HepG2 (cell line): ENCODE data around the gene CCDC177. TPM values are rescaled to one million over a fixed set of nuclear protein-coding genes. Genes with fewer than 3 reads are reported as not detected.
A peak's percentile ranks its signal among the peaks of the same experiment; 100 is the strongest.

Experiments
- ATAC-seq: fragments of 200-7000 bp; cut with Tn5 transposase; 3 replicates; pipeline ENCODE4 v1.9.1; 2020; ENCODE audit warnings: mild to moderate bottlenecking, moderate library complexity
- BruUV-seq: library from RNA; stranded (reverse); fragments of 400-500 nt; replicated peaks from 2 replicates; lab custom pipeline; 2021; lab: Mats Ljungman, UMichigan
- CTCF ChIA-PET: fragments of 300-600 bp; formaldehyde crosslinking; extraction: SDS; loops from one replicate; lab custom pipeline; 2021; ENCODE audit warnings: low total read pairs, inconsistent platforms, low intra/inter-chr PET ratio; lab: Yijun Ruan, JAX
- POLR2A ChIA-PET: fragments of 350-600 bp; sonication (Branson Sonifier 250); formaldehyde crosslinking; loops from one replicate; lab custom pipeline; 2020; ENCODE audit warnings: antibody characterized with exemption, inconsistent platforms; lab: Yijun Ruan, JAX
- DNase-seq: peaks from one replicate; pipeline ENCODE4 v3.0.0-alpha.2; 2015; ENCODE audit warnings: low spot score
- FAIRE-seq: peaks from 3 replicates; lab custom pipeline; 2011; peaks lifted over from hg19 to GRCh38; lab: Jason Lieb, UNC
- H2AFZ ChIP-seq: one replicate; pipeline ENCODE4 v1.6.1; 2011; ENCODE audit warnings: low read length, inconsistent platforms
- H3K27ac ChIP-seq: fragments of 300-600 bp; 3 replicates; pipeline ENCODE4 v1.8.0; 2011; ENCODE audit warnings: mixed run types, mild to moderate bottlenecking, mixed read lengths, low read length, inconsistent platforms; ENCODE audit not compliant: insufficient read depth; ENCODE audit errors: extremely low read length
- H3K27me3 ChIP-seq, 2 experiments: fragments of 200-600 bp in 1 of 2; 2 replicates in 1 of 2; 3 replicates in 1 of 2; pipeline versions ENCODE4 v1.6.0 to v1.8.0; 2011; ENCODE audit warnings: low read length in 2 of 2, mild to moderate bottlenecking in 2 of 2, moderate library complexity in 2 of 2, inconsistent platforms in 1 of 2; ENCODE audit not compliant: insufficient read depth in 2 of 2, control insufficient read depth in 1 of 2
- H3K36me3 ChIP-seq, 2 experiments: fragments of 200-600 bp in 1 of 2; replicated peaks in 1 of 2; 2 replicates in 1 of 2; 3 replicates in 1 of 2; pipeline versions ENCODE4 v1.5.1 to v1.8.0; 2011; ENCODE audit warnings: low read length in 2 of 2, inconsistent platforms in 1 of 2; ENCODE audit not compliant: insufficient read depth in 2 of 2, control insufficient read depth in 1 of 2
- H3K4me1 ChIP-seq: 2 replicates; pipeline ENCODE4 v1.5.1; 2012; ENCODE audit warnings: low read length, inconsistent platforms; ENCODE audit not compliant: insufficient read depth
- H3K4me2 ChIP-seq: 2 replicates; pipeline ENCODE4 v1.6.0; 2011; ENCODE audit warnings: low read depth, low read length, inconsistent platforms
- H3K4me3 ChIP-seq, 3 experiments: fragments of 200-600 bp in 1 of 3; sonication (generic), shearing (Covaris generic) in 1 of 3; replicated peaks in 1 of 3; 2 replicates each; pipeline ENCODE4 v1.5.1; 2011 to 2016; ENCODE audit warnings: low read length in 3 of 3, inconsistent platforms in 2 of 3, low read depth in 2 of 3, mild to moderate bottlenecking in 2 of 3, control low read depth in 1 of 3, mixed read lengths in 1 of 3; ENCODE audit not compliant: insufficient read depth in 1 of 3
- H3K79me2 ChIP-seq: one replicate; pipeline ENCODE4 v1.6.1; 2011; ENCODE audit warnings: low read length, inconsistent platforms; ENCODE audit not compliant: insufficient read depth
- H3K9ac ChIP-seq: 2 replicates; pipeline ENCODE4 v1.6.0; 2011; ENCODE audit warnings: mild to moderate bottlenecking, low read depth, low read length, inconsistent platforms; ENCODE audit not compliant: insufficient read depth
- H3K9me3 ChIP-seq: 2 replicates; pipeline ENCODE4 v1.5.1; 2012; ENCODE audit warnings: mild to moderate bottlenecking, low read length
- H4K20me1 ChIP-seq: 2 replicates; pipeline ENCODE4 v1.6.0; 2011; ENCODE audit warnings: inconsistent platforms, mild to moderate bottlenecking, low read length, moderate library complexity; ENCODE audit not compliant: insufficient read depth
- ATF3 ChIP-seq: sonication (generic); formaldehyde crosslinking; IDR thresholded peaks from 2 replicates; pipeline ENCODE4 v1.4.0; 2020; ENCODE audit warnings: missing genetic modification reagents
- ATF4 ChIP-seq, 2 experiments: fragments of 450-650 bp in 1 of 2; sonication (generic) in 1 of 2; formaldehyde crosslinking; IDR thresholded peaks; 2 replicates each; pipeline versions ENCODE4 v1.5.0 to v1.8.0; 2020 to 2022; ENCODE audit warnings: mild to moderate bottlenecking in 1 of 2, missing genetic modification reagents in 1 of 2
- CEBPB ChIP-seq: IDR thresholded peaks from 2 replicates; pipeline ENCODE4 v1.6.1; 2011; ENCODE audit warnings: low read depth, low read length, improper control_type of control experiment, borderline replicate concordance
- CEBPG ChIP-seq: IDR thresholded peaks from 2 replicates; pipeline ENCODE4 v1.6.1; 2016
- FOSL2 ChIP-seq: sonication (generic); formaldehyde crosslinking; IDR thresholded peaks from 2 replicates; pipeline ENCODE4 v1.4.0; 2020; ENCODE audit warnings: missing genetic modification reagents
- JUND ChIP-seq: sonication (generic); formaldehyde crosslinking; IDR thresholded peaks from 2 replicates; pipeline ENCODE4 v1.8.0; 2022; ENCODE audit warnings: mild to moderate bottlenecking, missing genetic modification reagents
- LCORL ChIP-seq, 2 experiments: fragments of 450-650 bp in 1 of 2; sonication (generic) in 1 of 2; formaldehyde crosslinking in 1 of 2; IDR thresholded peaks; 2 replicates each; pipeline versions ENCODE4 v1.5.0 to v1.6.1; 2017 to 2020; ENCODE audit warnings: antibody characterized with exemption in 1 of 2, missing genetic modification reagents in 1 of 2
- NCOR1 ChIP-seq: fragments of 200-600 bp; sonication (generic); IDR thresholded peaks from 2 replicates; pipeline ENCODE4 v1.7.0; 2017; ENCODE audit warnings: antibody characterized with exemption, low read length, borderline replicate concordance
- PTBP1 ChIP-seq: fragments of 200-400 bp; formaldehyde crosslinking; IDR thresholded peaks from 2 replicates; pipeline ENCODE4 v1.6.1; 2018; ENCODE audit warnings: low read length, low read depth; ENCODE audit not compliant: poor library complexity, severe bottlenecking
- RFX1 ChIP-seq: fragments of 450-650 bp; IDR thresholded peaks from 2 replicates; pipeline ENCODE4 v1.6.1; 2017
- RFX3 ChIP-seq: IDR thresholded peaks from 2 replicates; pipeline ENCODE4 v1.6.1; 2016; ENCODE audit warnings: missing biosample characterization, missing genetic modification reagents
- SAFB2 ChIP-seq: sonication (generic); formaldehyde crosslinking; IDR thresholded peaks from 2 replicates; pipeline ENCODE4 v1.5.1; 2020; ENCODE audit warnings: missing genetic modification reagents, low read depth, mild to moderate bottlenecking, borderline replicate concordance
- SETDB1 ChIP-seq: sonication (generic); formaldehyde crosslinking; IDR thresholded peaks from 2 replicates; pipeline ENCODE4 v1.5.1; 2020; ENCODE audit warnings: missing genetic modification reagents, mild to moderate bottlenecking, borderline replicate concordance
- SKI ChIP-seq: fragments of 450-650 bp; IDR thresholded peaks from one replicate; pipeline ENCODE4 v1.6.1; 2018; ENCODE audit warnings: mild to moderate bottlenecking; ENCODE audit not compliant: partially characterized antibody
- TOPORS ChIP-seq: sonication (generic); formaldehyde crosslinking; IDR thresholded peaks from 2 replicates; pipeline ENCODE4 v1.8.0; 2023; ENCODE audit warnings: mild to moderate bottlenecking, missing genetic modification reagents
- ZNF12 ChIP-seq: sonication (generic); formaldehyde crosslinking; IDR thresholded peaks from 2 replicates; pipeline ENCODE4 v1.5.0; 2020; ENCODE audit warnings: missing genetic modification reagents
- ZNF121 ChIP-seq: sonication (generic); formaldehyde crosslinking; IDR thresholded peaks from 2 replicates; pipeline ENCODE4 v1.5.0; 2020; ENCODE audit warnings: mild to moderate bottlenecking, missing genetic modification reagents
- ZNF792 ChIP-seq: IDR thresholded peaks from 2 replicates; pipeline ENCODE4 v1.6.1; 2016
- WGBS: methylation state at CpG from one replicate; pipeline ENCODE4 v1.1.6; 2017; ENCODE audit warnings: low lambda C conversion rate; 5-methylcytosine and 5-hydroxymethylcytosine counted together
- in situ Hi-C: cut with HindIII; loops from 2 replicates; pipeline ENCODE4 v1.10.0; 2017; ENCODE audit warnings: low pct_unique_long_range_greater_than_20kb; ENCODE audit not compliant: extremely low pct_ligation_motif_present
- intact Hi-C: fragments of 100-400 bp; cut with micrococcal nuclease; formaldehyde crosslinking; loops from one replicate; pipeline ENCODE4 v1.10.0; 2022; ENCODE audit not compliant: unreplicated experiment
- polyA plus RNA-seq, 8 experiments: library from polyadenylated mRNA; depleted of rRNA in 3 of 8; stranded (reverse) in 7 of 8; unstranded in 1 of 8; fragments of >200 nt; fragmentation: Illumina TruSeq in 4 of 8; extraction: Trizol in 4 of 8; gene quantifications; 2 replicates each; pipeline versions ENCODE4 v1.2.1 to v1.2.3, GENCODE V29; 2011 to 2016; ENCODE audit warnings: low read depth in 4 of 8, missing spikeins in 1 of 8, mixed read lengths in 1 of 8; ENCODE audit not compliant: insufficient read depth in 1 of 8
- total RNA-seq, 5 experiments: library from RNA; depleted of rRNA; stranded (reverse); fragments of >200 nt; fragmentation: Illumina TruSeq; extraction: Trizol; gene quantifications; 2 replicates each; pipeline ENCODE4 v1.2.3, GENCODE V29; 2016; ENCODE audit warnings: low read depth in 1 of 5
- TF ChIP-seq, protein P1 (sequence below): sonication (generic); formaldehyde crosslinking; IDR thresholded peaks from 2 replicates; pipeline ENCODE4 v1.5.1; 2020; ENCODE audit warnings: mild to moderate bottlenecking, missing genetic modification reagents, borderline replicate concordance
- TF ChIP-seq, protein P2 (sequence below): IDR thresholded peaks from 2 replicates; pipeline ENCODE4 v1.6.1; 2016; ENCODE audit warnings: mild to moderate bottlenecking, missing biosample characterization, missing genetic modification reagents

CCDC177 gene
- total and polyA plus RNA-seq, 2 of the 13 experiments (the other 11 are each of a cell fraction or from before 2014, with no cell fraction given), result not detected

GRCh38 chr14:69543341-69544115, 31.1 kb downstream of the CCDC177 start:
- intact Hi-C loops, result no loop called here
- no peak overlapping the region for H3K27ac ChIP-seq
- no peaks in the 10 kb centered on the region for H4K20me1 ChIP-seq
- in situ Hi-C loops, result no loop called here
- ATAC-seq (peak; percentile 59), FAIRE-seq (no peak), DNase-seq (no peak)
- POLR2A ChIA-PET, result no interaction called here
- no peak overlapping the region for H3K4me2 ChIP-seq
- H2AFZ ChIP-seq, result peak overlapping the region; percentile 23
- WGBS, result 4% methylated on average over 11 of the region's 12 CpGs
- H3K4me1 ChIP-seq, result no peaks in the 10 kb centered on the region
- CTCF ChIA-PET, result no interaction called here
- TF ChIP-seq ZNF12 (CRISPR knock-in tag) (peak; percentile 99), SAFB2 (CRISPR knock-in tag) (no peak), JUND (CRISPR knock-in tag) (peak; percentile 80; the same call in 1 of the 2 replicates), ATF4 (CRISPR knock-in tag; IDR thresholded peaks at IDR 0.05) (0 out of 4 replicates have a peak, but pooled peaks of 1 of the 2 experiments have one; percentile 22), TOPORS (CRISPR knock-in tag) (no peak), FOSL2 (peak; percentile 95), RFX1 (peak; percentile 53; the same call in 1 of the 2 replicates), ZNF792 (CRISPR knock-in tag) (no peak), ZNF121 (no peak), ATF3 (CRISPR knock-in tag) (peak; percentile 46; the same call in 1 of the 2 replicates), SKI (no peak), PTBP1 (no peak), SETDB1 (CRISPR knock-in tag) (no peak), LCORL (IDR thresholded peaks at IDR 0.05) (no peak), LCORL (CRISPR knock-in tag; IDR thresholded peaks at IDR 0.05) (no peak), RFX3 (0 out of 2 replicates have a peak, but pooled peaks have one; percentile 47), NCOR1 (no peak), CEBPB (peak; percentile 91), CEBPG (CRISPR knock-in tag) (peak; percentile 54; the same call in 1 of the 2 replicates)
- TF ChIP-seq, protein P1, sequence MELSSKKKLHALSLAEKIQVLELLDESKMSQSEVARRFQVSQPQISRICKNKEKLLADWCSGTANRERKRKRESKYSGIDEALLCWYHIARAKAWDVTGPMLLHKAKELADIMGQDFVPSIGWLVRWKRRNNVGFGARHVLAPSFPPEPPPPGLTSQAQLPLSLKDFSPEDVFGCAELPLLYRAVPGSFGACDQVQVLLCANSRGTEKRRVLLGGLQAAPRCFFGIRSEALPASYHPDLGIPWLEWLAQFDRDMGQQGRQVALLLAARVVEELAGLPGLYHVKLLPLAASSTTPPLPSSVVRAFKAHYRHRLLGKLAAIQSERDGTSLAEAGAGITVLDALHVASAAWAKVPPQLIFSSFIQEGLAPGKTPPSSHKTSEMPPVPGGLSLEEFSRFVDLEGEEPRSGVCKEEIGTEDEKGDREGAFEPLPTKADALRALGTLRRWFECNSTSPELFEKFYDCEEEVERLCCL (CRISPR knock-in tag), result no peak
- TF ChIP-seq, protein P2, sequence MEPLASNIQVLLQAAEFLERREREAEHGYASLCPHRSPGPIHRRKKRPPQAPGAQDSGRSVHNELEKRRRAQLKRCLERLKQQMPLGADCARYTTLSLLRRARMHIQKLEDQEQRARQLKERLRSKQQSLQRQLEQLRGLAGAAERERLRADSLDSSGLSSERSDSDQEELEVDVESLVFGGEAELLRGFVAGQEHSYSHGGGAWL, result no peak
- no TSS peak for BruUV-seq
- no peaks in the 10 kb centered on the region for H3K9me3 ChIP-seq
- H3K36me3 ChIP-seq, result no peaks in the 10 kb centered on the region
- H3K27me3 ChIP-seq, result peaks cover 2 to 19% of the 10 kb centered on the region in 2 experiments; a peak in 3 of 5 replicates
- no peaks in the 10 kb centered on the region for H3K79me2 ChIP-seq
- no peak overlapping the region for H3K4me3 ChIP-seq
- H3K9ac ChIP-seq, result no peak overlapping the region
